PC-3 (cell line): ENCODE measurements around the gene MSMB. TPM values are rescaled to one million over a fixed set of nuclear protein-coding genes. Genes with fewer than 3 reads are reported as not detected.

Experiments
- ATAC-seq: fragments of 200-7000 bp; cut with Tn5 transposase; 2 replicates; pipeline ENCODE4 v1.9.1; 2020; ENCODE audit warnings: mild to moderate bottlenecking, moderate library complexity
- BruUV-seq: library from RNA; stranded (reverse); fragments of 400-500 nt; replicated peaks from 2 replicates; lab custom pipeline; 2021; lab: Mats Ljungman, UMichigan
- CTCF ChIA-PET: fragments of 300-600 bp; sonication (Branson Sonifier 250); formaldehyde crosslinking; loops from one replicate; lab custom pipeline; 2022; ENCODE audit warnings: antibody characterized with exemption; lab: Charles Lee
- POLR2A ChIA-PET: fragments of 300-600 bp; sonication (Branson Sonifier 250); formaldehyde crosslinking; loops from one replicate; lab custom pipeline; 2022; ENCODE audit warnings: antibody characterized with exemption; ENCODE audit not compliant: unreplicated experiment; lab: Charles Lee
- DNase-seq: peaks from one replicate; pipeline ENCODE4 v3.0.0-alpha.2; 2015
- H2AFZ ChIP-seq: fragments of 300-600 bp; sonication (generic); 2 replicates; pipeline ENCODE4 v1.6.0; 2016; ENCODE audit warnings: antibody characterized with exemption, low read length
- H3F3A ChIP-seq: fragments of 300-600 bp; sonication (generic); one replicate; pipeline ENCODE4 v1.6.0; 2017; ENCODE audit warnings: antibody characterized with exemption, low read length, control low read depth, mild to moderate bottlenecking; ENCODE audit not compliant: unreplicated experiment
- H3K27ac ChIP-seq: fragments of 300-600 bp; sonication (generic); 2 replicates; pipeline ENCODE4 v1.5.1; 2016; ENCODE audit warnings: mild to moderate bottlenecking, low read length
- H3K27me3 ChIP-seq: fragments of 300-600 bp; sonication (generic); 2 replicates; pipeline ENCODE4 v1.6.1; 2016; ENCODE audit warnings: low read length, mixed read lengths
- H3K36me3 ChIP-seq: fragments of 300-600 bp; sonication (generic); 2 replicates; pipeline ENCODE4 v1.6.1; 2016; ENCODE audit warnings: low read depth, mixed run types, low read length, mixed read lengths
- H3K4me1 ChIP-seq: fragments of 300-600 bp; sonication (generic); 2 replicates; pipeline ENCODE4 v1.5.1; 2016; ENCODE audit warnings: low read length; ENCODE audit not compliant: insufficient read depth
- H3K4me2 ChIP-seq: fragments of 300-600 bp; sonication (generic); 2 replicates; pipeline ENCODE4 v1.6.0; 2016; ENCODE audit warnings: low read length
- H3K4me3 ChIP-seq: fragments of 300-600 bp; sonication (generic); 2 replicates; pipeline ENCODE4 v1.5.1; 2016; ENCODE audit warnings: mild to moderate bottlenecking, low read length, mixed read lengths
- H3K79me2 ChIP-seq: fragments of 300-600 bp; sonication (generic); 2 replicates; pipeline ENCODE4 v1.6.1; 2017; ENCODE audit warnings: low read length, mixed read lengths
- H3K9ac ChIP-seq: fragments of 300-600 bp; sonication (generic); 2 replicates; pipeline ENCODE4 v1.6.0; 2016; ENCODE audit warnings: mild to moderate bottlenecking, low read length
- H3K9me2 ChIP-seq: fragments of 300-600 bp; sonication (generic); replicated peaks from 2 replicates; pipeline ENCODE4 v1.6.1; 2016; ENCODE audit warnings: mixed run types, low read length, mixed read lengths
- H3K9me3 ChIP-seq: fragments of 300-600 bp; sonication (generic); 2 replicates; pipeline ENCODE4 v1.6.1; 2016; ENCODE audit warnings: low read length, mixed read lengths
- H4K20me1 ChIP-seq: fragments of 300-600 bp; sonication (generic); 2 replicates; pipeline ENCODE4 v1.6.1; 2016; ENCODE audit warnings: low read length, mixed read lengths
- CTCF ChIP-seq: fragments of 300-600 bp; sonication (generic); conservative IDR thresholded peaks from 2 replicates; pipeline ENCODE4 v1.5.1; 2017; ENCODE audit warnings: antibody characterized with exemption, low read depth, mild to moderate bottlenecking, low read length
- EZH2 ChIP-seq: fragments of 300-600 bp; sonication (generic); IDR thresholded peaks from one replicate; pipeline ENCODE4 v1.6.1; 2017; ENCODE audit warnings: antibody characterized with exemption, mild to moderate bottlenecking, low read length; ENCODE audit not compliant: unreplicated experiment
- EZH2phosphoT487 ChIP-seq: fragments of 300-600 bp; sonication (generic); IDR thresholded peaks from 2 replicates; pipeline ENCODE4 v1.6.1; 2018; ENCODE audit warnings: mild to moderate bottlenecking, antibody characterized with exemption, low read length, borderline replicate concordance
- intact Hi-C: fragments of 100-400 bp; cut with micrococcal nuclease; formaldehyde crosslinking; loops from 2 replicates; pipeline ENCODE4 v1.9.0; 2023
- total RNA-seq: library from RNA; depleted of rRNA; stranded (reverse); fragments of >200 nt; gene quantifications from 2 replicates; pipeline ENCODE4 v1.2.3, GENCODE V29; 2014

Gene MSMB
- total RNA-seq, 1 experiment from 2014 or later, result not detected

- no TSS peak for BruUV-seq
- POLR2A ChIA-PET, result no interaction called here
Observed at GRCh38 chr10:46073564-46073963, 27.5 kb upstream of the MSMB start.

GRCh38 chr10:46070749-46071148, 24.7 kb upstream of the MSMB start:
- Histone ChIP-seq H3K9me3 (no peaks in the 10 kb centered on the region), H3K4me1 (no peaks in the 10 kb centered on the region), H4K20me1 (no peaks in the 10 kb centered on the region), H3K9ac (no peak overlapping the region), H3K27me3 (no peaks in the 10 kb centered on the region), H3K79me2 (no peaks in the 10 kb centered on the region), H3K27ac (no peak overlapping the region), H3F3A (no peaks in the 10 kb centered on the region), H3K9me2 (no peaks in the 10 kb centered on the region), H3K4me3 (no peak overlapping the region), H3K36me3 (no peaks in the 10 kb centered on the region), H3K4me2 (no peak overlapping the region), H2AFZ (no peak overlapping the region)
- ChIA-PET POLR2A (no interaction called here), CTCF (no interaction called here)
- ATAC-seq, result no peak
- DNase-seq, result no peak
- intact Hi-C loops, result no loop called here
- BruUV-seq, result no TSS peak
- TF ChIP-seq CTCF, result no peak
- no peak for TF ChIP-seq EZH2
- no peak for TF ChIP-seq EZH2phosphoT487

More at GRCh38 chr10:46073564-46073963, 27.5 kb upstream of the MSMB start:
- CTCF ChIA-PET, result no interaction called here
- ATAC-seq (no peak), DNase-seq (no peak)
- no peaks in the 10 kb centered on the region for H3F3A ChIP-seq
- H3K9ac ChIP-seq, result no peak overlapping the region
- no peaks in the 10 kb centered on the region for H3K27me3 ChIP-seq
- intact Hi-C loops, result no loop called here
- H3K4me3 ChIP-seq, result no peak overlapping the region
- H3K79me2 ChIP-seq, result no peaks in the 10 kb centered on the region
- no peak for TF ChIP-seq EZH2
- TF ChIP-seq EZH2phosphoT487, result no peak
- TF ChIP-seq CTCF, result no peak
- H3K9me3 ChIP-seq, result no peaks in the 10 kb centered on the region
- H3K9me2 ChIP-seq, result no peaks in the 10 kb centered on the region
- H4K20me1 ChIP-seq, result no peaks in the 10 kb centered on the region
- no peak overlapping the region for H2AFZ ChIP-seq
- H3K27ac ChIP-seq, result no peak overlapping the region
- no peak overlapping the region for H3K4me2 ChIP-seq
- H3K4me1 ChIP-seq, result no peaks in the 10 kb centered on the region
- no peaks in the 10 kb centered on the region for H3K36me3 ChIP-seq

- Histone ChIP-seq H3K4me2 (no peak overlapping the region), H3K79me2 (no peaks in the 10 kb centered on the region), H3K27me3 (no peaks in the 10 kb centered on the region), H4K20me1 (no peaks in the 10 kb centered on the region), H3K36me3 (no peaks in the 10 kb centered on the region), H3K4me3 (no peak overlapping the region), H2AFZ (no peak overlapping the region), H3F3A (no peaks in the 10 kb centered on the region), H3K9me3 (no peaks in the 10 kb centered on the region), H3K9me2 (no peaks in the 10 kb centered on the region), H3K4me1 (no peaks in the 10 kb centered on the region), H3K27ac (no peak overlapping the region), H3K9ac (no peak overlapping the region)
- ATAC-seq (no peak), DNase-seq (no peak)
- TF ChIP-seq CTCF, result no peak
- TF ChIP-seq EZH2, result no peak
- TF ChIP-seq EZH2phosphoT487, result no peak
- ChIA-PET CTCF (no interaction called here), POLR2A (no interaction called here)
- BruUV-seq, result no TSS peak
- intact Hi-C loops, result no loop called here
Observed at GRCh38 chr10:46069771-46070463, 23.8 kb upstream of the MSMB start.
